CD14-positive monocyte (primary cell): ENCODE measurements around the gene ZNF282. TPM values are rescaled to one million over a fixed set of nuclear protein-coding genes. Genes with fewer than 3 reads are reported as not detected.
"Not testable (repeated sequence)": the region's sequence is repeated elsewhere in the genome, so short reads cannot be mapped to it uniquely, and the experiment has no call there.

ENCODE experiments used
- DNase-seq, 3 donors: peaks; one replicate each; pipeline ENCODE4 v3.0.0-alpha.2; 2011 to 2022
- H2AFZ ChIP-seq: 2 replicates; pipeline ENCODE4 v1.6.0; 2012; ENCODE audit warnings: mild to moderate bottlenecking, low read depth, low read length, inconsistent platforms; ENCODE audit not compliant: insufficient read depth, poor library complexity, severe bottlenecking
- H3K27ac ChIP-seq, 2 donors: 1 replicate in 1 of 2; 2 replicates in 1 of 2; pipeline ENCODE4 v1.5.1; 2012 to 2013; ENCODE audit warnings: low read length in 2 of 2, control low read depth in 1 of 2, inconsistent platforms in 1 of 2, low read depth in 1 of 2, mild to moderate bottlenecking in 1 of 2
- H3K27me3 ChIP-seq, 2 donors: one replicate each; pipeline versions ENCODE4 v1.6.0 to v1.6.1; 2011 to 2013; ENCODE audit warnings: low read length in 2 of 2; ENCODE audit not compliant: control insufficient read depth in 2 of 2, insufficient read depth in 2 of 2
- H3K36me3 ChIP-seq, 2 donors: replicated peaks in 1 of 2; 1 replicate in 1 of 2; 2 replicates in 1 of 2; pipeline versions ENCODE4 v1.5.1 to v1.6.1; 2012 to 2013; ENCODE audit warnings: low read length in 2 of 2, control low read depth in 1 of 2, inconsistent platforms in 1 of 2, mild to moderate bottlenecking in 1 of 2; ENCODE audit not compliant: insufficient read depth in 2 of 2, control insufficient read depth in 1 of 2
- H3K4me1 ChIP-seq, 2 donors: 1 replicate in 1 of 2; 2 replicates in 1 of 2; pipeline versions ENCODE4 v1.5.1 to v1.6.1; 2012 to 2013; ENCODE audit warnings: low read length in 2 of 2, control low read depth in 1 of 2, inconsistent platforms in 1 of 2, mild to moderate bottlenecking in 1 of 2, moderate library complexity in 1 of 2; ENCODE audit not compliant: insufficient read depth in 2 of 2, control insufficient read depth in 1 of 2
- H3K4me2 ChIP-seq: replicated peaks from 2 replicates; pipeline ENCODE3; 2012; ENCODE audit warnings: low read length, moderate library complexity, mild to moderate bottlenecking; ENCODE audit not compliant: poor library complexity, severe bottlenecking; ENCODE audit errors: extremely low read depth
- H3K4me3 ChIP-seq, 3 experiments: fragments of 200-600 bp in 1 of 3; sonication (generic) in 1 of 3; replicated peaks in 1 of 3; 1 replicate in 2 of 3; 2 replicates in 1 of 3; pipeline ENCODE4 v1.5.1; 2011 to 2013; ENCODE audit warnings: low read length in 3 of 3, mild to moderate bottlenecking in 3 of 3, control low read depth in 2 of 3, low read depth in 2 of 3, inconsistent platforms in 1 of 3, moderate library complexity in 1 of 3
- H3K79me2 ChIP-seq: 2 replicates; pipeline ENCODE4 v1.6.0; 2012; ENCODE audit warnings: mild to moderate bottlenecking, control low read depth, inconsistent platforms, low read length, moderate library complexity; ENCODE audit not compliant: insufficient read depth
- H3K9ac ChIP-seq: 2 replicates; pipeline ENCODE4 v1.6.0; 2017; ENCODE audit warnings: low read length, mild to moderate bottlenecking; ENCODE audit not compliant: insufficient read depth, poor library complexity, severe bottlenecking
- H3K9me3 ChIP-seq, 2 donors: replicated peaks in 1 of 2; 1 replicate in 1 of 2; 2 replicates in 1 of 2; pipeline versions ENCODE4 v1.5.1 to v1.6.1; 2012 to 2013; ENCODE audit warnings: low read length in 2 of 2, control low read depth in 1 of 2; ENCODE audit not compliant: control insufficient read depth in 1 of 2, insufficient read depth in 1 of 2
- H4K20me1 ChIP-seq: 2 replicates; pipeline ENCODE4 v1.6.0; 2012; ENCODE audit warnings: mild to moderate bottlenecking, low read length, control low read depth, moderate library complexity; ENCODE audit not compliant: insufficient read depth
- H3K27ac Mint-ChIP-seq, 7 donors: one replicate each; pipeline ENCODE4 v1.8.0; 2020; ENCODE audit warnings: mild to moderate bottlenecking in 7 of 7, mixed read lengths in 7 of 7, moderate library complexity in 6 of 7, inconsistent platforms in 2 of 7
- H3K27me3 Mint-ChIP-seq, 3 donors: one replicate each; pipeline ENCODE4 v1.8.0; 2021 to 2022; ENCODE audit warnings: low read depth in 3 of 3, mild to moderate bottlenecking in 3 of 3, mixed read lengths in 3 of 3, moderate library complexity in 3 of 3, inconsistent platforms in 1 of 3
- H3K36me3 Mint-ChIP-seq, 2 donors: one replicate each; pipeline ENCODE4 v1.8.0; 2020; ENCODE audit warnings: mixed read lengths in 2 of 2, inconsistent platforms in 1 of 2, mild to moderate bottlenecking in 1 of 2
- H3K4me1 Mint-ChIP-seq: one replicate; pipeline ENCODE4 v1.8.0; 2020; ENCODE audit warnings: mild to moderate bottlenecking, mixed read lengths
- H3K4me3 Mint-ChIP-seq, 2 donors: one replicate each; pipeline ENCODE4 v1.8.0; 2020; ENCODE audit warnings: mild to moderate bottlenecking in 2 of 2, mixed read lengths in 2 of 2, moderate library complexity in 1 of 2
- H3K9me3 Mint-ChIP-seq, 7 donors: one replicate each; pipeline ENCODE4 v1.8.0; 2020 to 2022; ENCODE audit warnings: mixed read lengths in 7 of 7, mild to moderate bottlenecking in 6 of 7, moderate library complexity in 6 of 7, inconsistent platforms in 2 of 7
- WGBS: methylation state at CpG from one replicate; pipeline ENCODE4 v1.1.5; 2013; ENCODE audit warnings: missing lambda C conversion rate; ENCODE audit not compliant: insufficient coverage; 5-methylcytosine and 5-hydroxymethylcytosine counted together
- intact Hi-C, 2 donors: fragments of 100-400 bp; cut with micrococcal nuclease; formaldehyde crosslinking; loops; one replicate each; pipeline versions ENCODE4 v1.15.0 to v1.15.1; 2023
- polyA plus RNA-seq, 3 donors: library from polyadenylated mRNA; depleted of rRNA in 1 of 3; unstranded in 2 of 3; stranded (reverse) in 1 of 3; fragments of 300-500 nt in 2 of 3; fragments of >200 nt in 1 of 3; fragmentation: Illumina TruSeq in 2 of 3; gene quantifications; 1 replicate in 2 of 3; 2 replicates in 1 of 3; pipeline ENCODE4 v1.2.3, GENCODE V29; 2012 to 2021
- TF ChIP-seq, protein P1 (sequence below): fragments of 200-600 bp; IDR thresholded peaks from one replicate; pipeline ENCODE4 v1.8.0; 2022; ENCODE audit warnings: antibody characterized with exemption, mild to moderate bottlenecking

Gene ZNF282
- polyA plus RNA-seq, 3 donors: 0.51 to 6.2 (median 0.86) TPM

- H3K4me2 ChIP-seq: no peak overlapping the region
These were observed 30.3 kb downstream of the ZNF282 start for GRCh38 chr7:149225656-149226055.

GRCh38 chr7:149226366-149226765, 31.0 kb downstream of the ZNF282 start:
- H3K4me3 Mint-ChIP-seq, DNase-seq, H3K4me1 ChIP-seq, H3K27me3 ChIP-seq, H4K20me1 ChIP-seq, H3K9me3 ChIP-seq, H3K79me2 ChIP-seq, H3K4me2 ChIP-seq, H3K9ac ChIP-seq, H3K27ac Mint-ChIP-seq, H3K4me3 ChIP-seq, intact Hi-C loops, H2AFZ ChIP-seq, H3K27me3 Mint-ChIP-seq, H3K27ac ChIP-seq, H3K4me1 Mint-ChIP-seq: not testable (repeated sequence)
- Mint-ChIP-seq H3K9me3 (peaks cover 0 to 13% (median 4%) of the 10 kb centered on the region in 7 donors), H3K36me3 (peaks cover 33 to 46% of the 10 kb centered on the region in 2 donors)
- WGBS: 97% methylated on average over 14 of the region's 17 CpGs
- peaks cover 21 to 30% of the 10 kb centered on the region in 2 donors for H3K36me3 ChIP-seq

More at GRCh38 chr7:149225656-149226055, 30.3 kb downstream of the ZNF282 start:
- H3K79me2 ChIP-seq: no peaks in the 10 kb centered on the region
- peaks cover 2 to 8% (median 6%) of the 10 kb centered on the region in 3 donors for H3K27me3 Mint-ChIP-seq
- H3K9me3 ChIP-seq: peaks cover 0 to 8% of the 10 kb centered on the region in 2 donors
- no peaks in the 10 kb centered on the region for H3K27me3 ChIP-seq
- no peak for DNase-seq
- no peaks in the 10 kb centered on the region for H4K20me1 ChIP-seq
- intact Hi-C loops: no loop called here
- no peak overlapping the region for H3K27ac ChIP-seq
- no peak overlapping the region for H3K27ac Mint-ChIP-seq
- TF ChIP-seq, protein P1, sequence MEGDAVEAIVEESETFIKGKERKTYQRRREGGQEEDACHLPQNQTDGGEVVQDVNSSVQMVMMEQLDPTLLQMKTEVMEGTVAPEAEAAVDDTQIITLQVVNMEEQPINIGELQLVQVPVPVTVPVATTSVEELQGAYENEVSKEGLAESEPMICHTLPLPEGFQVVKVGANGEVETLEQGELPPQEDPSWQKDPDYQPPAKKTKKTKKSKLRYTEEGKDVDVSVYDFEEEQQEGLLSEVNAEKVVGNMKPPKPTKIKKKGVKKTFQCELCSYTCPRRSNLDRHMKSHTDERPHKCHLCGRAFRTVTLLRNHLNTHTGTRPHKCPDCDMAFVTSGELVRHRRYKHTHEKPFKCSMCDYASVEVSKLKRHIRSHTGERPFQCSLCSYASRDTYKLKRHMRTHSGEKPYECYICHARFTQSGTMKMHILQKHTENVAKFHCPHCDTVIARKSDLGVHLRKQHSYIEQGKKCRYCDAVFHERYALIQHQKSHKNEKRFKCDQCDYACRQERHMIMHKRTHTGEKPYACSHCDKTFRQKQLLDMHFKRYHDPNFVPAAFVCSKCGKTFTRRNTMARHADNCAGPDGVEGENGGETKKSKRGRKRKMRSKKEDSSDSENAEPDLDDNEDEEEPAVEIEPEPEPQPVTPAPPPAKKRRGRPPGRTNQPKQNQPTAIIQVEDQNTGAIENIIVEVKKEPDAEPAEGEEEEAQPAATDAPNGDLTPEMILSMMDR: no peak
- H3K36me3 ChIP-seq: peaks cover 25 to 36% of the 10 kb centered on the region in 2 donors
- 97% methylated on average over 22 of the region's 22 CpGs for WGBS
- H2AFZ ChIP-seq: no peak overlapping the region
- no peak overlapping the region for H3K4me3 ChIP-seq
- H3K36me3 Mint-ChIP-seq: peaks cover 38 to 54% of the 10 kb centered on the region in 2 donors
- H3K9ac ChIP-seq: no peak overlapping the region
- peaks cover 3% of the 10 kb centered on the region for H3K4me1 Mint-ChIP-seq
- H3K4me1 ChIP-seq: no peaks in the 10 kb centered on the region
- peaks cover 0 to 13% (median 4%) of the 10 kb centered on the region in 7 donors for H3K9me3 Mint-ChIP-seq
- no peak overlapping the region for H3K4me3 Mint-ChIP-seq
